HepG2 (cell line): ENCODE measurements around the gene WDR89. TPM values are rescaled to one million over a fixed set of nuclear protein-coding genes. Genes with fewer than 3 reads are reported as not detected.

Experiments
- ATAC-seq: fragments of 200-7000 bp; cut with Tn5 transposase; 3 replicates; pipeline ENCODE4 v1.9.1; 2020; ENCODE audit warnings: mild to moderate bottlenecking, moderate library complexity
- BruUV-seq: library from RNA; stranded (reverse); fragments of 400-500 nt; replicated peaks from 2 replicates; lab custom pipeline; 2021; lab: Mats Ljungman, UMichigan
- CTCF ChIA-PET: fragments of 300-600 bp; formaldehyde crosslinking; extraction: SDS; loops from one replicate; lab custom pipeline; 2021; ENCODE audit warnings: low total read pairs, inconsistent platforms, low intra/inter-chr PET ratio; lab: Yijun Ruan, JAX
- POLR2A ChIA-PET: fragments of 350-600 bp; sonication (Branson Sonifier 250); formaldehyde crosslinking; loops from one replicate; lab custom pipeline; 2020; ENCODE audit warnings: antibody characterized with exemption, inconsistent platforms; lab: Yijun Ruan, JAX
- DNase-seq: peaks from one replicate; pipeline ENCODE4 v3.0.0-alpha.2; 2015; ENCODE audit warnings: low spot score
- FAIRE-seq: peaks from 3 replicates; lab custom pipeline; 2011; peaks lifted over from hg19 to GRCh38; lab: Jason Lieb, UNC
- H2AFZ ChIP-seq: one replicate; pipeline ENCODE4 v1.6.1; 2011; ENCODE audit warnings: low read length, inconsistent platforms
- H3K27ac ChIP-seq: fragments of 300-600 bp; 3 replicates; pipeline ENCODE4 v1.8.0; 2011; ENCODE audit warnings: mixed run types, mild to moderate bottlenecking, mixed read lengths, low read length, inconsistent platforms; ENCODE audit not compliant: insufficient read depth; ENCODE audit errors: extremely low read length
- H3K27me3 ChIP-seq, 2 experiments: fragments of 200-600 bp in 1 of 2; 2 replicates in 1 of 2; 3 replicates in 1 of 2; pipeline versions ENCODE4 v1.6.0 to v1.8.0; 2011; ENCODE audit warnings: low read length in 2 of 2, mild to moderate bottlenecking in 2 of 2, moderate library complexity in 2 of 2, inconsistent platforms in 1 of 2; ENCODE audit not compliant: insufficient read depth in 2 of 2, control insufficient read depth in 1 of 2
- H3K36me3 ChIP-seq, 2 experiments: fragments of 200-600 bp in 1 of 2; replicated peaks in 1 of 2; 2 replicates in 1 of 2; 3 replicates in 1 of 2; pipeline versions ENCODE4 v1.5.1 to v1.8.0; 2011; ENCODE audit warnings: low read length in 2 of 2, inconsistent platforms in 1 of 2; ENCODE audit not compliant: insufficient read depth in 2 of 2, control insufficient read depth in 1 of 2
- H3K4me1 ChIP-seq: 2 replicates; pipeline ENCODE4 v1.5.1; 2012; ENCODE audit warnings: low read length, inconsistent platforms; ENCODE audit not compliant: insufficient read depth
- H3K4me2 ChIP-seq: 2 replicates; pipeline ENCODE4 v1.6.0; 2011; ENCODE audit warnings: low read depth, low read length, inconsistent platforms
- H3K4me3 ChIP-seq, 3 experiments: fragments of 200-600 bp in 1 of 3; sonication (generic), shearing (Covaris generic) in 1 of 3; replicated peaks in 1 of 3; 2 replicates each; pipeline ENCODE4 v1.5.1; 2011 to 2016; ENCODE audit warnings: low read length in 3 of 3, inconsistent platforms in 2 of 3, low read depth in 2 of 3, mild to moderate bottlenecking in 2 of 3, control low read depth in 1 of 3, mixed read lengths in 1 of 3; ENCODE audit not compliant: insufficient read depth in 1 of 3
- H3K79me2 ChIP-seq: one replicate; pipeline ENCODE4 v1.6.1; 2011; ENCODE audit warnings: low read length, inconsistent platforms; ENCODE audit not compliant: insufficient read depth
- H3K9ac ChIP-seq: 2 replicates; pipeline ENCODE4 v1.6.0; 2011; ENCODE audit warnings: mild to moderate bottlenecking, low read depth, low read length, inconsistent platforms; ENCODE audit not compliant: insufficient read depth
- H3K9me3 ChIP-seq: 2 replicates; pipeline ENCODE4 v1.5.1; 2012; ENCODE audit warnings: mild to moderate bottlenecking, low read length
- H4K20me1 ChIP-seq: 2 replicates; pipeline ENCODE4 v1.6.0; 2011; ENCODE audit warnings: inconsistent platforms, mild to moderate bottlenecking, low read length, moderate library complexity; ENCODE audit not compliant: insufficient read depth
- AKNA ChIP-seq: sonication (generic); formaldehyde crosslinking; IDR thresholded peaks from 2 replicates; pipeline ENCODE4 v1.4.0; 2020; ENCODE audit warnings: missing genetic modification reagents, borderline replicate concordance
- MTA3 ChIP-seq: sonication (generic); formaldehyde crosslinking; IDR thresholded peaks from 2 replicates; pipeline ENCODE4 v1.4.0; 2020; ENCODE audit warnings: missing genetic modification reagents
- ZBTB37 ChIP-seq: sonication (generic); formaldehyde crosslinking; IDR thresholded peaks from 2 replicates; pipeline ENCODE4 v1.4.0; 2020; ENCODE audit warnings: mild to moderate bottlenecking, missing genetic modification reagents
- ZNF292 ChIP-seq: sonication (generic); formaldehyde crosslinking; IDR thresholded peaks from 2 replicates; pipeline ENCODE4 v1.8.1; 2022; ENCODE audit warnings: mild to moderate bottlenecking, low read depth, missing genetic modification reagents, borderline replicate concordance
- ZNF543 ChIP-seq: sonication (generic); formaldehyde crosslinking; IDR thresholded peaks from 2 replicates; pipeline ENCODE4 v1.4.0; 2020; ENCODE audit warnings: mild to moderate bottlenecking, missing genetic modification reagents
- ZNF549 ChIP-seq: sonication (generic); formaldehyde crosslinking; IDR thresholded peaks from 2 replicates; pipeline ENCODE4 v1.5.0; 2020; ENCODE audit warnings: missing genetic modification reagents
- ZNF607 ChIP-seq: sonication (generic); formaldehyde crosslinking; IDR thresholded peaks from 2 replicates; pipeline ENCODE4 v1.5.1; 2020; ENCODE audit warnings: missing genetic modification reagents, mild to moderate bottlenecking, borderline replicate concordance
- ZNF646 ChIP-seq: sonication (generic); formaldehyde crosslinking; IDR thresholded peaks from 2 replicates; pipeline ENCODE4 v1.9.0; 2021; ENCODE audit warnings: mild to moderate bottlenecking, missing genetic modification reagents
- WGBS: methylation state at CpG from one replicate; pipeline ENCODE4 v1.1.6; 2017; ENCODE audit warnings: low lambda C conversion rate; 5-methylcytosine and 5-hydroxymethylcytosine counted together
- in situ Hi-C: cut with HindIII; loops from 2 replicates; pipeline ENCODE4 v1.10.0; 2017; ENCODE audit warnings: low pct_unique_long_range_greater_than_20kb; ENCODE audit not compliant: extremely low pct_ligation_motif_present
- intact Hi-C: fragments of 100-400 bp; cut with micrococcal nuclease; formaldehyde crosslinking; loops from one replicate; pipeline ENCODE4 v1.10.0; 2022; ENCODE audit not compliant: unreplicated experiment
- polyA plus RNA-seq, 8 experiments: library from polyadenylated mRNA; depleted of rRNA in 3 of 8; stranded (reverse) in 7 of 8; unstranded in 1 of 8; fragments of >200 nt; fragmentation: Illumina TruSeq in 4 of 8; extraction: Trizol in 4 of 8; gene quantifications; 2 replicates each; pipeline versions ENCODE4 v1.2.1 to v1.2.3, GENCODE V29; 2011 to 2016; ENCODE audit warnings: low read depth in 4 of 8, missing spikeins in 1 of 8, mixed read lengths in 1 of 8; ENCODE audit not compliant: insufficient read depth in 1 of 8
- total RNA-seq, 5 experiments: library from RNA; depleted of rRNA; stranded (reverse); fragments of >200 nt; fragmentation: Illumina TruSeq; extraction: Trizol; gene quantifications; 2 replicates each; pipeline ENCODE4 v1.2.3, GENCODE V29; 2016; ENCODE audit warnings: low read depth in 1 of 5

Gene WDR89
- total and polyA plus RNA-seq, 2 of the 13 experiments (the other 11 are each of a cell fraction or from before 2014, with no cell fraction given) = 5.2 to 20.1 TPM

- Histone ChIP-seq H3K9ac (no peak overlapping the region), H3K4me1 (peaks cover 21% of the 10 kb centered on the region), H4K20me1 (no peaks in the 10 kb centered on the region), H3K9me3 (no peaks in the 10 kb centered on the region), H3K4me2 (no peak overlapping the region), H2AFZ (no peak overlapping the region), H3K79me2 (no peaks in the 10 kb centered on the region), H3K4me3 (no peak overlapping the region), H3K36me3 (no peaks in the 10 kb centered on the region), H3K27ac (no peak overlapping the region), H3K27me3 (no peaks in the 10 kb centered on the region)
- 73% methylated on average over 1 of the region's 1 CpG for WGBS
- in situ Hi-C loops = no loop called here
- POLR2A ChIA-PET = no interaction called here
- no peak for FAIRE-seq
- ATAC-seq = no peak
- intact Hi-C loops = no loop called here
- CTCF ChIA-PET = no interaction called here
- no peak for DNase-seq
- no TSS peak for BruUV-seq
- TF ChIP-seq ZBTB37 (CRISPR knock-in tag) = no peak
- TF ChIP-seq ZNF607 (CRISPR knock-in tag) = no peak
- no peak for TF ChIP-seq MTA3
- no peak for TF ChIP-seq ZNF292 (CRISPR knock-in tag)
- no peak for TF ChIP-seq ZNF543
- no peak for TF ChIP-seq AKNA (CRISPR knock-in tag)
- no peak for TF ChIP-seq ZNF646 (CRISPR knock-in tag)
- TF ChIP-seq ZNF549 (CRISPR knock-in tag) = no peak
These were observed 24.7 kb upstream of the WDR89 start for GRCh38 chr14:63666335-63666734.
